ENCODE measurements around the gene PIGB. TPM values are rescaled to one million over a fixed set of nuclear protein-coding genes. Genes with fewer than 3 reads are reported as not detected.

PIGB gene
- total and polyA plus RNA-seq, 2 of the 8 experiments (the other 6 are each of a cell fraction or from before 2014, with no cell fraction given): 4.3 to 11.7 TPM

GRCh38 chr15:55348281-55348778 lies 29.3 kb downstream of the PIGB start:
- no peak for FAIRE-seq
- H4K5ac ChIP-seq (ENCODE audit: insufficient read length, low read depth, low read length): no peak overlapping the region
- H4K8ac ChIP-seq (ENCODE audit: extremely low read depth, insufficient read depth, low read length): no peak overlapping the region
- no peak overlapping the region for H2BK20ac ChIP-seq (ENCODE audit: low read length)
- H3K23ac ChIP-seq (ENCODE audit: insufficient read length): no peak overlapping the region
- no peak overlapping the region for H2BK15ac ChIP-seq (ENCODE audit: low read length)
- no peaks in the 10 kb centered on the region for H3K9me3 ChIP-seq (ENCODE audit: insufficient read depth in 2 of 2, low read depth in 1 of 2, low read length in 1 of 2)
- H3K4ac ChIP-seq (replicated peaks; ENCODE audit: insufficient read length, low read depth, low read length): no peak overlapping the region
- peaks cover 5 to 11% (median 9%) of the 10 kb centered on the region in 4 experiments; a peak in 6 of 7 replicates for H3K4me1 ChIP-seq (replicated peaks in 1 of 4; ENCODE audit: control insufficient read depth in 3 of 4, insufficient read depth in 4 of 4, low read length in 3 of 4)
- H3K18ac ChIP-seq (ENCODE audit: extremely low read depth, low read length): no peak overlapping the region
- no peak overlapping the region for H3K27ac ChIP-seq (ENCODE audit: low read depth, low read length)
- POLR2A ChIA-PET (ENCODE audit: partially characterized antibody): no interaction called here
- H3K9ac ChIP-seq (replicated peaks in 1 of 4; ENCODE audit: extremely low read depth in 1 of 4, low read depth in 3 of 4, low read length in 3 of 4): no peak overlapping the region
- H3K79me2 ChIP-seq (ENCODE audit: control insufficient read depth in 1 of 2, insufficient read depth in 2 of 2, low read length in 2 of 2): no peaks in the 10 kb centered on the region
- no peak for DNase-seq (ENCODE audit: low read depth in 1 of 2, low spot score in 2 of 2)
- no peak overlapping the region for H2AK5ac ChIP-seq (ENCODE audit: low read depth, low read length)
- H3K4me2 ChIP-seq (ENCODE audit: insufficient read depth in 1 of 2, low read depth in 2 of 2, low read length in 2 of 2): peak overlapping the region in 1 of 2 experiments; percentile 22; a peak in 1 of 4 replicates
- H4K20me1 ChIP-seq (replicated peaks in 1 of 2; ENCODE audit: control insufficient read depth in 1 of 2, insufficient read depth in 2 of 2, low read length in 2 of 2): no peaks in the 10 kb centered on the region
- H3K27me3 ChIP-seq (replicated peaks in 1 of 4; ENCODE audit: control insufficient read depth in 3 of 4, extremely low read depth in 1 of 4, insufficient read depth in 3 of 4, low read length in 3 of 4): no peaks in the 10 kb centered on the region
- H3K4me3 ChIP-seq (ENCODE audit: extremely low read depth in 1 of 4, insufficient read depth in 2 of 4, low read depth in 3 of 4, low read length in 4 of 4): no peak overlapping the region; a peak in 1 of 8 replicates
- CTCF ChIA-PET (ENCODE audit: partially characterized antibody): interaction anchor here (0.5 to 1.7 kb wide), 2 partner anchors 10 to 465 kb away, joined by 3 to 7 read pairs; no protein-coding TSS in a partner anchor
- no peak overlapping the region for H2BK12ac ChIP-seq (ENCODE audit: low read depth, low read length)
- no peak overlapping the region for H2BK120ac ChIP-seq (replicated peaks; ENCODE audit: low read depth, low read length)
- WGBS, 2 experiments (ENCODE audit: extremely low coverage in 1 of 2, insufficient coverage in 1 of 2, insufficient read length in 1 of 2, insufficient replicate concordance in 2 of 2, low coverage in 1 of 2, low lambda C conversion rate in 2 of 2, missing lambda C conversion rate in 1 of 2): 72% methylated on average over 4 of the region's 4 CpGs; no CpG with 5 or more reads in 1 of the 2 experiments
- H2AFZ ChIP-seq (ENCODE audit: low read length): no peak overlapping the region
- H3K14ac ChIP-seq (ENCODE audit: insufficient read length): no peak overlapping the region
- H2BK5ac ChIP-seq (ENCODE audit: low read depth, low read length): no peak overlapping the region
- H3K23me2 ChIP-seq (ENCODE audit: low read depth, low read length): no peaks in the 10 kb centered on the region
- no peaks in the 10 kb centered on the region for H3K36me3 ChIP-seq (ENCODE audit: control insufficient read depth in 2 of 4, insufficient read depth in 4 of 4, low read length in 3 of 4)
- no peak overlapping the region for H4K91ac ChIP-seq (replicated peaks; ENCODE audit: insufficient read length, low read length)
- H3K56ac ChIP-seq (replicated peaks; ENCODE audit: insufficient read length, low read depth, low read length): no peak overlapping the region
- H3K79me1 ChIP-seq (ENCODE audit: low read depth, low read length): no peaks in the 10 kb centered on the region
- TF ChIP-seq, protein P1, sequence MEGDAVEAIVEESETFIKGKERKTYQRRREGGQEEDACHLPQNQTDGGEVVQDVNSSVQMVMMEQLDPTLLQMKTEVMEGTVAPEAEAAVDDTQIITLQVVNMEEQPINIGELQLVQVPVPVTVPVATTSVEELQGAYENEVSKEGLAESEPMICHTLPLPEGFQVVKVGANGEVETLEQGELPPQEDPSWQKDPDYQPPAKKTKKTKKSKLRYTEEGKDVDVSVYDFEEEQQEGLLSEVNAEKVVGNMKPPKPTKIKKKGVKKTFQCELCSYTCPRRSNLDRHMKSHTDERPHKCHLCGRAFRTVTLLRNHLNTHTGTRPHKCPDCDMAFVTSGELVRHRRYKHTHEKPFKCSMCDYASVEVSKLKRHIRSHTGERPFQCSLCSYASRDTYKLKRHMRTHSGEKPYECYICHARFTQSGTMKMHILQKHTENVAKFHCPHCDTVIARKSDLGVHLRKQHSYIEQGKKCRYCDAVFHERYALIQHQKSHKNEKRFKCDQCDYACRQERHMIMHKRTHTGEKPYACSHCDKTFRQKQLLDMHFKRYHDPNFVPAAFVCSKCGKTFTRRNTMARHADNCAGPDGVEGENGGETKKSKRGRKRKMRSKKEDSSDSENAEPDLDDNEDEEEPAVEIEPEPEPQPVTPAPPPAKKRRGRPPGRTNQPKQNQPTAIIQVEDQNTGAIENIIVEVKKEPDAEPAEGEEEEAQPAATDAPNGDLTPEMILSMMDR (IDR thresholded peaks at IDR 0.05; ENCODE audit: control extremely low read depth in 1 of 3, insufficient read depth in 1 of 3, low read depth in 1 of 3, low read length in 3 of 3): no peak
- TF ChIP-seq CHD2 (IDR thresholded peaks at IDR 0.05; ENCODE audit: low read length) (no peak), TCF12 (IDR thresholded peaks at IDR 0.05; ENCODE audit: low read depth, low read length) (no peak), MAFK (IDR thresholded peaks at IDR 0.05; ENCODE audit: low read depth, low read length) (no peak), SAP30 (IDR thresholded peaks at IDR 0.05; ENCODE audit: insufficient read depth, insufficient replicate concordance, low read length) (no peak), CTBP2 (IDR thresholded peaks at IDR 0.05; ENCODE audit: borderline replicate concordance, insufficient read depth, insufficient read length, low read length) (no peak), YY1 (IDR thresholded peaks at IDR 0.05; ENCODE audit: low read depth, low read length) (no peak), NRF1 (IDR thresholded peaks at IDR 0.05; ENCODE audit: low read depth, low read length) (no peak), EP300 (IDR thresholded peaks at IDR 0.05; ENCODE audit: borderline replicate concordance in 1 of 2, low read depth in 2 of 2, low read length in 2 of 2) (no peak), GTF2F1 (IDR thresholded peaks at IDR 0.05; ENCODE audit: borderline replicate concordance, low read depth, low read length) (no peak), HDAC6 (IDR thresholded peaks at IDR 0.05; ENCODE audit: low read depth, low read length) (no peak)

Data from H1 (cell line).